ENCODE results near the gene ATP2B2.

ATP2B2 gene

DNA sequence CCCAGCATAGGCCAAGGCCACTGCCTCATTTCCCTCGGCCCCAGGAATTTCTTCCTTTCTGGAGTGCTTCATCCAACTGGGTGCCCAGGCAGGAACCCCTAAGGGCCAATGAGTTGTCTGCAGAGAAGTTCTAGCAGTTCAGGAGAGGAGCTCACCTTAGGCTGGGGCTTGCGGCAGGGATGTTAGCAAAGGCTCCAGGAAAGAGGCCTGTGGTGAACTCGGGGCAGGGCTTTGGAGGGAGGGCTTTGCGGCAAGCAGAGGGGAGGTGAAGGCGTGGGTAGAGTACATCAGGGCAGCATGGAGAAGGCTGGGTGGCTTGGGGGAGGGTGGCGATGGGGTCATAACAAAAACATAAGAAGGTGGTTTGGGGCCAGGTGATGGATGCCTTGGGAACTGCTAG is 213.7 kb downstream of the ATP2B2 start:
- peak; percentile 68 for DNase-seq (ENCODE audit: low read depth)
- TF ChIP-seq MYC (IDR thresholded peaks at IDR 0.05; ENCODE audit: low read depth, low read length) (no peak), POLR2A (IDR thresholded peaks at IDR 0.05; ENCODE audit: extremely low read depth, insufficient read length) (no peak)
- TF ChIP-seq, protein P1, sequence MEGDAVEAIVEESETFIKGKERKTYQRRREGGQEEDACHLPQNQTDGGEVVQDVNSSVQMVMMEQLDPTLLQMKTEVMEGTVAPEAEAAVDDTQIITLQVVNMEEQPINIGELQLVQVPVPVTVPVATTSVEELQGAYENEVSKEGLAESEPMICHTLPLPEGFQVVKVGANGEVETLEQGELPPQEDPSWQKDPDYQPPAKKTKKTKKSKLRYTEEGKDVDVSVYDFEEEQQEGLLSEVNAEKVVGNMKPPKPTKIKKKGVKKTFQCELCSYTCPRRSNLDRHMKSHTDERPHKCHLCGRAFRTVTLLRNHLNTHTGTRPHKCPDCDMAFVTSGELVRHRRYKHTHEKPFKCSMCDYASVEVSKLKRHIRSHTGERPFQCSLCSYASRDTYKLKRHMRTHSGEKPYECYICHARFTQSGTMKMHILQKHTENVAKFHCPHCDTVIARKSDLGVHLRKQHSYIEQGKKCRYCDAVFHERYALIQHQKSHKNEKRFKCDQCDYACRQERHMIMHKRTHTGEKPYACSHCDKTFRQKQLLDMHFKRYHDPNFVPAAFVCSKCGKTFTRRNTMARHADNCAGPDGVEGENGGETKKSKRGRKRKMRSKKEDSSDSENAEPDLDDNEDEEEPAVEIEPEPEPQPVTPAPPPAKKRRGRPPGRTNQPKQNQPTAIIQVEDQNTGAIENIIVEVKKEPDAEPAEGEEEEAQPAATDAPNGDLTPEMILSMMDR (IDR thresholded peaks at IDR 0.05; ENCODE audit: low read depth, low read length): no peak
- TF ChIP-seq, protein P2, sequence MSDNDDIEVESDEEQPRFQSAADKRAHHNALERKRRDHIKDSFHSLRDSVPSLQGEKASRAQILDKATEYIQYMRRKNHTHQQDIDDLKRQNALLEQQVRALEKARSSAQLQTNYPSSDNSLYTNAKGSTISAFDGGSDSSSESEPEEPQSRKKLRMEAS (IDR thresholded peaks at IDR 0.05; ENCODE audit: low read depth, low read length): no peak
- no peak overlapping the region for H3K4me3 ChIP-seq (ENCODE audit: low read depth, low read length)

DNA sequence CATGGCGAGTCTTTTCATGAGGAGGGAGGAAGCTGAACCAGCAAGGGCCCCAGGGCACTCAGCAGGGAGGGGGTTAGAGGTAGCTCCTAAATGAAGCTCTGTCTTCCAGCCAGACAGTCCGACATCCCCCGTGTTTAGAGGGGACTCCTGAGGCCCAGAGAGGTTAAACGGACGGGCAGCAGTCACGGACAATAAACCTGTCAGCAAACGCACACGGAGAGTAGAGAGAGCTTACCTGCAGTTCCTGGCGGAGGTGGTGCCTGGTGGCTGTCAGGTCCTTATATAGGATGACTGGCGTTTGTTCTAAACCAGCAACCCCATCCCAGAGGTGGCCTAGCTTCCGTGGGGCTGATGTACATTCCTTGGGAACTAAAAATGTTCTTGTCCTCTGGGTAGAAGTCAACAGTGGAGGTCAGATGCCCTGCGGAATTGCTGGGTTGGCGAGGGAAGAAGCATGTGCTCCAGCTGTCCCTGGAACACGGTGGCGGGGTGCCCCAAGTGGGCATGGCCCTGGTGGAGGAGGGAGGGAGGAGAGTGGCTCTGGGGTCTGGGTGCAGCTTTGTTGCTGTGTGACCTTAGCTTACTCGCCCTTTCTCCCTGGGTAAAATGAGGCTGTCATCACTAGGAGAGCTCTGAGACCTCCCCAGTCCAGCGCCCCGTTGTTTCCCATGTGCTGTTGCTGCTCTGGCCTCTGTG is 214.8 kb downstream of the ATP2B2 start:
- no peak overlapping the region for H3K4me3 ChIP-seq (ENCODE audit: low read depth, low read length)
- TF ChIP-seq POLR2A (IDR thresholded peaks at IDR 0.05; ENCODE audit: extremely low read depth, insufficient read length) (no peak), MYC (IDR thresholded peaks at IDR 0.05; ENCODE audit: low read depth, low read length) (no peak)
- TF ChIP-seq, protein P1 (IDR thresholded peaks at IDR 0.05; ENCODE audit: low read depth, low read length): no peak
- TF ChIP-seq, protein P2 (IDR thresholded peaks at IDR 0.05; ENCODE audit: low read depth, low read length): no peak
- DNase-seq (ENCODE audit: low read depth): no peak

DNA sequence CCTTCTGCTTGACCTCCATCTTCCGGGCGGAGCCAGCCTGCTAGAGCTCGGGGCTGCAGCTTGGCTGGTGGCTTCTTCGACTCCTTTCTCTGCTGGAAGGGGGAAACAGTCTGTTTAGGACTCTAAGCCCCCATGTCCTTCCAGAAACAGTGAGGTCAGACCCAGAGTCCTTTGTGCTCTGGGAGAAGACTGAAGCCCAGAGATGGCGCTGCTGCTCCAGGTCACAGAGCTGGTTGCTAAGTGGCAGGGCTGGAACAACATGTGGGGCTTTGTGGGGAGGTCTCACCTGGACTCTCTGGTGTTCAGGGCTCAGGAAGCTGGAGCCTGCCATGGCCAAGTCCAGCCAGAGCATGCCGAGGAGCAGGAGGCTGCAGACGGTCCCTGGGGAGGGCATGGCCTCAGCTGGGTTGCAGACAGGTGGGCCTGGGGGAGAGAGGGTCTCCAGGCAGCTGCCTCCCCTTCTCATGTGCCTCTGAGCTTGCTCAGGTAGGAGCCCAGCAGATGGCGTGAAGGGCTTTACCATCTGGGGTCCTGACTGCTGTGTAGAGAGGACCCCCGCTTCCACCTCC is 215.5 kb downstream of the ATP2B2 start:
- TF ChIP-seq, protein P1 (IDR thresholded peaks at IDR 0.05; ENCODE audit: low read depth, low read length): peak; percentile 3
- TF ChIP-seq POLR2A (IDR thresholded peaks at IDR 0.05; ENCODE audit: extremely low read depth, insufficient read length): no peak
- no peak for DNase-seq (ENCODE audit: low read depth)
- no peak overlapping the region for H3K4me3 ChIP-seq (ENCODE audit: low read depth, low read length)

DNA sequence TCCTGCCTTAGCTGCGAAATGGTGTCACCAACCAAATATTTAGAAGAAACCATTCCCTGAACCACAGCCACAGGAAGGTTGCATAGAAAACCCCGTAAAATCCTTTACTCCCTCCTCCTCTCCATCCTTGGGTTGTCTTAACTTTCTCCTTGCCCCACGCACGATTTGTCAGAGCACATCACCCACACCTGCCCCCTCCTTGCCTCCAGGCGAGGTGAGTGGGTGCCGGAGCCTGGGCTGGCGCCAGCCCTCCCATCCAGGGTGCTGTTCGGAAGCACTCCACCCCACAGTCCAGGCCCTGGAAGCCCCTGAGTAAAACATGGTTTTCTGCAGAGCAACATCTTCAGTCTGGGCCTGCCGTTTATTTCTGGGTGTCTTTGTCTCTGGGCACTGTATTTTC is 216.3 kb downstream of the ATP2B2 start:
- TF ChIP-seq, protein P2 (IDR thresholded peaks at IDR 0.05; ENCODE audit: low read depth, low read length): no peak
- TF ChIP-seq, protein P1 (IDR thresholded peaks at IDR 0.05; ENCODE audit: low read depth, low read length): no peak
- TF ChIP-seq POLR2A (IDR thresholded peaks at IDR 0.05; ENCODE audit: extremely low read depth, insufficient read length) (no peak), MYC (IDR thresholded peaks at IDR 0.05; ENCODE audit: low read depth, low read length) (no peak)
- H3K4me3 ChIP-seq (ENCODE audit: low read depth, low read length): no peak overlapping the region
- DNase-seq (ENCODE audit: low read depth): no peak

DNA sequence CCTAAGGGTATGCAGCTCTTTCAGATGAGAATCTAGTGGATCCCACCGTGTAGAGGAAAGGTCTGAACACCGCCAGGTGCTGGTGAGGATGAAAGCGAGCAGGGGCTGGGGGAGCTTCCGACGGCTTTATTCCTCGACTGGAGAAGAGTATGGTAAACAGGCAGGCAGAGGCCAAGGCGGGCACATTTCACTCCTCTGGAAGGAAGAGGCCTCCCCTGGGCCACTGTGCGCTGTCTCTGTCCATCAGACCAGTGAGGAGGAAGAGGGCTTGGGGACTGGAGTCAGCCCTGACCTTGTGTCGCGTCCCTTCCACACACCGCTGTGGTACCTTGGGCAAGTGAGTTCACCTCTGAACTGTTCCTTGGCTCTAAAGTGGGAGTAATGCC is 216.8 kb downstream of the ATP2B2 start:
- TF ChIP-seq MYC (IDR thresholded peaks at IDR 0.05; ENCODE audit: low read depth, low read length): no peak
- TF ChIP-seq, protein P2 (IDR thresholded peaks at IDR 0.05; ENCODE audit: low read depth, low read length): no peak
- TF ChIP-seq, protein P1 (IDR thresholded peaks at IDR 0.05; ENCODE audit: low read depth, low read length): no peak
- TF ChIP-seq POLR2A (IDR thresholded peaks at IDR 0.05; ENCODE audit: extremely low read depth, insufficient read length): no peak
- no peak for DNase-seq (ENCODE audit: low read depth)
- H3K4me3 ChIP-seq (ENCODE audit: low read depth, low read length): no peak overlapping the region
